Mucosa of gallbladder (tissue), 1 donor: ENCODE data around the gene IRF6. TPM values are rescaled to one million over a fixed set of nuclear protein-coding genes. Genes with fewer than 3 reads are reported as not detected.

Source experiments
- total RNA-seq: library from RNA; stranded (reverse); gene quantifications from one replicate; pipeline ENCODE4 v1.2.1, GENCODE V29; 2021
- donor health status: DM: no; HTN: no; CAD: no.

IRF6 gene
- total RNA-seq, 1 donor from 2014 or later, result 104 TPM

Other genes with a start within 250 kb of the IRF6 start
- 0.12 TPM for gene CAMK1G, start 222.4 kb downstream of the IRF6 start, total RNA-seq
- gene LAMB3, start 153.7 kb downstream of the IRF6 start, total RNA-seq, result 7.6 TPM
- gene G0S2, start 130.7 kb downstream of the IRF6 start, total RNA-seq, result 4.6 TPM
- 5.7 TPM for gene HSD11B1, start 101.3 kb downstream of the IRF6 start, total RNA-seq
- 8.9 TPM for gene TRAF3IP3, start 50.1 kb downstream of the IRF6 start, total RNA-seq
- gene C1orf74, start 21.6 kb downstream of the IRF6 start, total RNA-seq, result 1.8 TPM
- gene UTP25, start 21.8 kb upstream of the IRF6 start, total RNA-seq, result 5.0 TPM
- gene SYT14, start 132.1 kb upstream of the IRF6 start, total RNA-seq, result 0.06 TPM